Sciatic nerve (tissue), 2 donors: ENCODE results near the gene CASZ1. TPM values are rescaled to one million over a fixed set of nuclear protein-coding genes. Genes with fewer than 3 reads are reported as not detected.

Experiments used
- ATAC-seq: fragments of 200-7000 bp; cut with Tn5 transposase; one replicate; pipeline ENCODE4 v1.9.1; 2020; ENCODE audit warnings: mild to moderate bottlenecking, moderate library complexity
- DNase-seq: peaks from one replicate; pipeline ENCODE4 v3.0.0-alpha.2; 2020; ENCODE audit warnings: low spot score
- intact Hi-C: fragments of 100-400 bp; cut with DNase I; formaldehyde crosslinking; loops from one replicate; pipeline ENCODE4 v1.14.2; 2022
- total RNA-seq: library from RNA; stranded (reverse); fragmentation: NEBNext Ultra II Directional; extraction: Animal tissue kit (Norgen Biotek cat#: 25700); gene quantifications from one replicate; pipeline ENCODE4 v1.2.1, GENCODE V29; 2021
- donor health status: DM: no; HTN: no; CAD: no.
- donor health status: DM: no; HTN: no; CAD: no.

The CASZ1 gene
- total RNA-seq, 1 donor from 2014 or later = 8.5 TPM

- no peak for ATAC-seq
- no peak for DNase-seq
- intact Hi-C loops = no loop called here
Observed at GRCh38 chr1:10701145-10701544, 95.3 kb downstream of the CASZ1 start.

GRCh38 chr1:10699470-10699835, 97.0 kb downstream of the CASZ1 start:
- ATAC-seq (no peak), DNase-seq (no peak)
- intact Hi-C loops = no loop called here

- DNase-seq (no peak), ATAC-seq (no peak)
- intact Hi-C loops = no loop called here
Observed at GRCh38 chr1:10698726-10699469, 97.5 kb downstream of the CASZ1 start.

- intact Hi-C loops = no loop called here
- DNase-seq (no peak), ATAC-seq (no peak)
Observed at GRCh38 chr1:10697621-10698160, 98.8 kb downstream of the CASZ1 start.

GRCh38 chr1:10696977-10697376, 99.5 kb downstream of the CASZ1 start:
- DNase-seq (no peak), ATAC-seq (no peak)
- intact Hi-C loops = no loop called here

GRCh38 chr1:10694633-10695627, 101.5 kb downstream of the CASZ1 start:
- intact Hi-C loops = no loop called here
- peak; percentile 89 for DNase-seq
- peak; percentile 90 for ATAC-seq

- intact Hi-C loops = no loop called here
- ATAC-seq = no peak
- no peak for DNase-seq
Observed at GRCh38 chr1:10694274-10694632, 102.2 kb downstream of the CASZ1 start.

- ATAC-seq (no peak), DNase-seq (no peak)
- intact Hi-C loops = no loop called here
Observed at GRCh38 chr1:10693497-10694273, 102.8 kb downstream of the CASZ1 start.

GRCh38 chr1:10693152-10693496, 103.3 kb downstream of the CASZ1 start:
- DNase-seq (no peak), ATAC-seq (no peak)
- intact Hi-C loops = no loop called here

GRCh38 chr1:10692401-10693021, 103.9 kb downstream of the CASZ1 start:
- ATAC-seq = no peak
- DNase-seq = no peak
- intact Hi-C loops = no loop called here

GRCh38 chr1:10691740-10692125, 104.7 kb downstream of the CASZ1 start:
- ATAC-seq (no peak), DNase-seq (no peak)
- intact Hi-C loops = no loop called here

- ATAC-seq (no peak), DNase-seq (no peak)
- intact Hi-C loops = no loop called here
Observed at GRCh38 chr1:10691075-10691739, 105.2 kb downstream of the CASZ1 start.

GRCh38 chr1:10690484-10690883, 106.0 kb downstream of the CASZ1 start:
- DNase-seq (no peak), ATAC-seq (no peak)
- intact Hi-C loops = no loop called here

GRCh38 chr1:10688409-10688786, 108.0 kb downstream of the CASZ1 start:
- intact Hi-C loops = no loop called here
- DNase-seq (no peak), ATAC-seq (no peak)

GRCh38 chr1:10687782-10688408, 108.6 kb downstream of the CASZ1 start:
- intact Hi-C loops = no loop called here
- DNase-seq = no peak
- ATAC-seq = no peak

GRCh38 chr1:10687251-10687651, 109.2 kb downstream of the CASZ1 start:
- intact Hi-C loops = no loop called here
- peak; percentile 18 for ATAC-seq
- no peak for DNase-seq

GRCh38 chr1:10686404-10687040, 109.9 kb downstream of the CASZ1 start:
- ATAC-seq (no peak), DNase-seq (no peak)
- intact Hi-C loops = no loop called here
